ENCODE data around the gene TENT5C. TPM values are rescaled to one million over a fixed set of nuclear protein-coding genes. Genes with fewer than 3 reads are reported as not detected.

Gene TENT5C
- total RNA-seq, 1 experiment from 2014 or later: 1.1 TPM

DNA sequence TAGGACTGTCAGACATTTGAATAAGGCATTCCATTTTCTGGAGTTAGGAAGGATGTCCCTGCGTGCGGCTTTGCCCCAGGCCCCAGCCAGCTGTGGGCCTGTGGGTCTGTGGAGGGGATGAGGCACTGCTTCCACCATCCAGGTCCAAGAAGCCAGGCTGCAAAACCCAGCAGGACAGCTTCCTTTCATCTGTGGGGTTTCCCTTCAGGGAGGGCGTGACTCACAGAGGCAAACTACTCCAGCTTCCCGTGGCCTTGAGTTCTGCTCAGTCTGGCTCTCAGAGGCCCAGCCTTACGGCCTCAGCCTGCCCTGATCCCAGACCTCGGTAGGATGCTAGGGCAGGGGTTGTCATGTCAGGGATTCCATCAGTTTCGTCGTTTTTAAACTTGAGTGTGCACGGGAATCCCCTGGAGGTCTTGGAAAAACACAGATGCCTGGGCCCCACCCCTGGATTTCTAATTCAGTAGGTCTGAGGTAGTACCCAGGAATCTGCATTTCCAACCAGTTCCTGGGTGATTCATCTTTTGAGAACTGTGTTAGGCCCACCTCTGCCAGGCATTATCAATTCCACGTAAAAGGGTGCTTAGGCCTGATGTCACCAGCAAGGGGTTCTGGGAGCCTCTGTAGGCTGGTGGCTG, 32.3 kb upstream of the TENT5C start:
- DNase-seq (ENCODE audit: low spot score): no peak

DNA sequence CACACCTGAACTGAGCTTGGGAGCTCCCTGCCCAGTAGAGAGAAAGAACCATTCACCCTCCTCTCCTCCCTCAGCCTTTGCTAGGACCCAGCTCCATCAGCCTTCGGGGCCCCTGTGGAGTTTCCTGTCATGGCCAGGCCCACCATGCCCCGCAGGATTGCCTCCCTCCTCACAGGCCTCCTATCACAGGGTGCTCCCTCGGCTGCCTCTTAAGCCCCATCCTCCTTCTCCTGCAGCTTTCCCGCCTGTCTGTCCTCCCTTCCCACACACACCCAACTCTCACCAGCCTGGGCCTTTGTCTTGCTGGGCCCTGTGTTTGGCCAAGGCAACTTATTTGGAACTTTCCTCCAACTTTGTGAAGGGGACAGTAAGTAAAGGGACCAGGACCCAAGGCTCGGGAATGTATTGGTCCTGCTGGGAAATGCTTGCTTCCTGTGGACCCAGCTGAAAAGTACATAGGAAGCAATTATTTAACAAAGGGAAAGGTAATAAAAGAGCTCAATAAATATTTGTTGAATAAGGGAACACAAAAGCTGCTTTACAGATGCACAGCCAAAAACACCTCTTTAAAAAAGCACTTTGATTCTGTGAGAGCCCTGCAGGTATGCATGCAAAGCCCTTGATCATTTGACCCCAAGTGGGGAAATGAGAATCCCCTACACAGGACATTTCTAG, 31.6 kb upstream of the TENT5C start:
- DNase-seq (ENCODE audit: low spot score): no peak

DNA sequence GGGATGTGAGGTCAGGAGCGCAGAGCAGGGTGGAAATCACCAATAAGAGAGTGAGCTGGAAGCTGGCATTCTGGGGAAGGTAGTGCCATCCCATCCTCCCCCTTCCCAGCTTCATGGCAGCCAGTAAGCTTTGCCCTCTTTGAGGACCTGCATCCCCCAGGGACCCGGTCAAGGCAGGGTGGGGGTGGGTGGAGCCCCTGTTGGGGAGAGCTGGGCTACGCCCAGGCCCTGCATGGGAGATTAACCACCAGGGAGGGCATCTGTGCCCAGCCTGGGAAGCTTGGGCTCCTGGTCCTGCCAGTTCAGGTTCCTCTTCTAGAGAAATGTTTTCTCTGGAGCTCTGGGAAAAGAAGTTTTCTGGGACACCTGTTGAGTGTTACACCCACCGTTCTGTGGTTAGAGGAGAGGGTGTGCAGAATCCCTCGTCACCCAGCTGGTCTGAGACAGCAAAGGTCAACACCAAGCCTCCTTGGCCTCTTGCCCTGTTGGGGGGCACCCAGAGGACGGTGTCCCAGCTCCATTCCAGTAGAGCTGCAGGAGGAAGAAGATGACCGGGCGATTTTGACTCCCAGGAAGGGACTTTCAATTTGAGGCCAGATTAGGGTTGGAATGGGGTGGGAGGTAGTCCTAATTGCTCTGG, 30.1 kb upstream of the TENT5C start:
- no peak for DNase-seq (ENCODE audit: low spot score)

DNA sequence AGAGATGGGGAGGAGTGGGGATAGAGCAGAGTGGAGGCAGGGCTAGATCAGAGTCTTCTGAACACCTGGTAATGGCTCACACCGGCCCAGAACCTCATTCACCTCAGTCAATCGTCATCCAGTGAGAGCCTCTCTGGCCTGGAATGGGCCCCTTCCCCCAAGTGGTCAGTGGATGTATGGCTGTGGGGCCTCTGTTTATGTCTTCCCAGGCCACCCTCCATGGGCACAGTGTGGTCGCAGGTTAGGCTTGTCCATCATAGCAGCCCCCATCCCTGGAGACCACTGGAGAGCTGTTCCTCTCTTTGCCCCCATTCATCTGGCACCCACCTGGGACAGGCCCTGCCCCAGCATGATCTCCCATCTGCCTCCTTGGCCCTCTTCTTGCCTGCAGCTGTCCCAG, 29.6 kb upstream of the TENT5C start:
- no peak for DNase-seq (ENCODE audit: low spot score)

DNA sequence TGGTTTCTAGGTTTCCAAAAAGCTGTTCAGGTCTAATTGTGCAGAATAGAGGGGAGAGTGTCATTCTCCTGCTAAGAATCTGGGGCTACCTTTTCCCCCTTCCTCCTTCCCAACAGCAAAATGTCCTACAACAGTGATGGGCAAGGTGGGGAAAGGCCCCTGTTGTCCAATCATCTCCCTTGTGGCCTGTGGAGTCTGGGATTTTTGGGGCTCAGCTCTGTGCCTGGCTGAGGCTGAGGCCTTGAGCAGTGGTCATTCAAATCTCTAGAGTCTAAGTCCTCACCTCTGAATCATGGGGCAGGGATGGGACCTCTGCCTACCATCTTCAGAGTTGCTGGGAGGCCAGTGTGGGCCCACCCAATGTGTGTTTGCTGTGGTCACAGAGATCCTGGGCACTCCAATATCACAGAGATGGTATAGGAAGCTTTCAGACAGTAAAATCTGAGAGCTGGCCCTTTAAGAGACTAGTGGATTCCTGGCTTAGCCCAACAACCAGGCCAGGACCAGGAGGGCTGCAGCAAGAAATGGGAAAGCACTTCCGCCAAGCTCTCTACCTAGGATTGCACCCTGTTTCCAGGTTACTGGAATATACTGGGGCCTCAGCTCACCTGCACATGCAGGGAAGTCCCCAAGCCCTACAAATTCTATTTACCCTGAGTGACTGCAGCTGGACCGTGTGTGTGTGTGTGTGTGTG, 28.5 kb upstream of the TENT5C start:
- DNase-seq (ENCODE audit: low spot score): no peak

DNA sequence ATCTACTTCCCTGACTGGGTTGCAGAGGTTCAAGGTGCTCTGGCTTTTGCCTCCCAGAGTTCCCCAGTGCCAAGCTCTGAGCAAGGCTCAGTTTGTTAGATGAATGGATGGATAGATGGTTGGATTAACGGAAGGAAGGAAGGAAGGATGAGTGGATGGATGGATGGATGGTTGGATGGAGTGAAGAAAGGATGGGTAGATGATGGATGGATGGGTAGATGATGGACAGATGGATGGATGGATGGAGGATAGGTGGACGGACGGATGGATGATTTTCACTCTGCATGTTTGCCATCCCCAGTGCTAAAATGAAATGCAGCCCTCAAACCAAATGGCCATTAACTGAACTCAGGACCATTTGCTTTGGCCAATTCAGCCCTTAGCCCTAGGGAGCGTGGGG, 27.4 kb upstream of the TENT5C start:
- no peak for DNase-seq (ENCODE audit: low spot score)

DNA sequence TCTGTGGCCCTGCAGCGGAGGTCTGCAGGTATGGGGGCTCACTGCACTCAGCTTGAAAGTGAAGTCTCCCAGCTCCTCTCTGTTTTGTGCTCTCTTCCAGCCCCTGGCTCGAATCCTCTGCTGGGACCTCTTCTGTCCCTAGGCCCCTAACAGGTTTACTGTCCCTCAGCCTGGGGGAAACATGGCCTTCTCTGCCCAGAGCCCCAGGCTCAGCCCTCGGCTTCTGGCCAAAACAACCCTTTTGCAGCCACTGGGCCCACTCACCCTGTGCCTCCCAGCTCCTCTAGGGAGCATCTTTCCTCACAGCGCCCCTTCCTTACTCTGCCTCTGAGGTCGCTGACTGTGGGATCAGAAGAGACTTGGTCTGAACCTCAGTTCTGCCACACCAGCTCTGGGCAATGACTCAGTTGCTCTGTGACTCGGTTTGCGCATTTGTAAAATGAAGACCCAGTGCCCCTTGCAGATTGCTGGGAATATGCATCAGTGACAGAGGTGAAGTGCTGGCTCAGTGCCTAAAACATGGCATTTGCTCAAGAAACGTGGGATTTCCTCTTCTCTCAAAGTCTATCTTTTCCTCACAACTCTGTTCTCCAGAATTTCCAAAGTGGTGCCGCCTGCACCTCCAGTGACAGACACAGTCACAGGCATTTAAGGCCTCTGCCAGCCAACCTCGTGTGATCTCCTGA, 26.5 kb upstream of the TENT5C start:
- DNase-seq (ENCODE audit: low spot score): no peak

DNA sequence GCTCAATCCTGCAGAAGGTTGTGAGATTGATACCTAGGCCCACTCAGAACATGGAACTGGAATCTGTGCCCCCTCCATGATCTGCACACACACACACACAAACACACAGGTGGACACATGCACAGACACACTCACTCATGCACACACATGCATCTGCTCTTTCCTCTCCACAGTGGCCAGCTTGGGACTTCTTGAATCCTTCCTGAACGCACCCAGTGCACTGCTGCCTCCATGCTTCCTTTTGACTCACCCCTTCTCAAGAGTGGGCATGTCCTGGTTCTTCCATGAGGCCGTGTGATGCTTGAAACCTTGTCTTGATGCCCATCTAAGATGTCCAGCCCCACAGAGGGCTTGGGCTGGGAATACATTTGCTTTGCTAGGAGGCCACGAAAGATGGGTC, 25.4 kb upstream of the TENT5C start:
- no peak for DNase-seq (ENCODE audit: low spot score)

DNA sequence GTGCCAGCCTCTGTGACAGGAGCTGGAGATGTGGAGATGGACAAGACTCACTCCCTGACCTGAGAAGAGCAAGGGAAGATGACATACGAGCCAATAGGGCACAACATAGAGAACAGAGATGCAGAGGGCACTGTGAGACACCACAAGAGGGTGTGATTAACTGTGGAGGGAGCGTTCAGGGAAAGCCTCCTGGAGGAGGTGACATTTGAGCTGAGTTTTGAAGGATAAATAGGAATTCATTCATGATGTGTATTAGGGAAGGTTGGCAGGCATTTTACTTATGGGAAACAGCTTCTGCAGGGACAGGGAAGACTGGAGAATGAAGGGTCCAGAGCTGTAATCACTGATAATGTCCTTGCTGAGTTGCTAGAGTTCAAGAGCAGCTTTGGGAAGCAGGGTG, 25.0 kb upstream of the TENT5C start:
- no peak for DNase-seq (ENCODE audit: low spot score)

DNA sequence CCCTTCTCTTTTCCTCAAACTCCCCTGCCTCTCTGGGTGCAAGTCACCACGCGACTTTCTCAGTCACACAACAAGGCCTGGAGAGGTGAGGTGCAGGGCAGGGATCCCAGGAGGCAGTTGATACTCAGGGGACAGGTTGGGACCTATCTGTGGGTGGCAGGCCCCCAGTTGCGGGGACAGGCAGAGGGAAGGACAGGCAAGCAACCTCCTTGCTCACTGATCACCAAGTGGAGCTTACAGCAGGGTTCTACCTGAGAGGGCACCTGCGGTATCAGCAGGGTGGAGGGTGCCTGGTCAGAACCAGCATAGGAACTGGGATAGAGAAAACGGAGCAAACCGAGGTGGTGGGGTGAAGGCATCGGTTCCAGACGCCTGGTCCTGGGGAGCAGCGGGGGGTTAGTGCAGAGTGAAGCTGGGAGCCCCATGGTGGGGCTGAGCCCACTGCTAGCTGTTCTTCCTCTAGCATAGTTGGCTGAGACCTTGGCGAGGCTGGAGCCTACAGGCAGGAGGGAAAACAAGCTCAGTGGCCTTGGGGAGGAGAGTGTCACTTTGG, 24.4 kb upstream of the TENT5C start:
- no peak for DNase-seq (ENCODE audit: low spot score)

DNA sequence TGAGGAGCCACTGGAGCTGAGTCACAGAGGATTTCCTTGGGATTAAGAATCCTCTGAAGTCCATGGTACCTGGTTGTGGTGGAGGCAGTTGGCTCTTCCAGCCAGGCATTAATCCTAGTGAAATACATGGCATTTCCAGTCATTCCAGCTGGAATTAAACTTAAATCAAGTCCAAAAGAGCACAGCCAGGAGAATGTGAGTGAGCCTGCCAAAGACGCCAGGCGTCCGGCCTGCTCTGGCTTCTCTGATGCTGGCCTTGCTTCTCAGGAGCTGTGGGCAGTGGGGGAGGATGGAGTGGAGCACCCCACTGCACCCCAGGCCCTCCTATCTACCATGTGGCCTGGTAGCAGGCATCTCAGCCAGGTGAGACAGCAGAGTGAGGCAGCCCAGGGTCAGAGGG, 23.4 kb upstream of the TENT5C start:
- no peak for DNase-seq (ENCODE audit: low spot score)

DNA sequence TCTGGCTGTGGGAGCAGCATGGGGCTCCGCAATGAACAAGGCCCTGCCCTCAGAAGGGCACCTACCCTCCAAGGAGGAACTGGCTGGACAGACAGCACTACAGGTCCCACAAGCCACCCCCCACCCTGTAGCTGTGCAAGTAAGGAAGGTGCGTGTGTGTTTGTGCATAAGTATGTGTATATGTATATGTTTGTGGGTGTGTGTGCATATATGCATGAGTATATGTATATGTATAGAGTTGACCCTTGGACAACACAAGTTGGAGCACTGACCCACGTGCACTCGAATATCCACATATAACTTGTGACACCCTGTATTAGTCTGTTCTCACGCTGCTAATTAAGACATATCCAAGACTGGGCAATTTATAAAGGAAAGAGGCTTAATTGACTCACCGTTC, 22.6 kb upstream of the TENT5C start:
- DNase-seq (ENCODE audit: low spot score): no peak

DNA sequence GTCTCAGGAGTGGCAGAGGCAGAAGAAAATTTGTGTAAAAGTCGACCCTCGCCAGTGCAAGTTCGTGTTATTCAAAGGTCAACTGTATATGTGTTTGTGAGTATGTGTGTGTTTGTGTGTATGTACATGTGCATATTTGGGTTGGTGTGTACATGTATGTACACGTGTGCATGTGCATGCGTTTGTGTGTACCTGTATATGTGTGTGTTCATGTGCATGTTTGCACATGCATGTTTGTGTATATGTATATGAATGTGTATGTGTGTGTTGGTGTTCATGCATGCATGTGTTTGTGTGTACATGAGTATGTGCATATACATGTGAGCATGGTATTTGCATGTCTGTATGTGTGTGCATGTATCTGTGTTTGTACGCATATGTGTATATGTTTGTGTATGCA, 21.7 kb upstream of the TENT5C start:
- no peak for DNase-seq (ENCODE audit: low spot score)

DNA sequence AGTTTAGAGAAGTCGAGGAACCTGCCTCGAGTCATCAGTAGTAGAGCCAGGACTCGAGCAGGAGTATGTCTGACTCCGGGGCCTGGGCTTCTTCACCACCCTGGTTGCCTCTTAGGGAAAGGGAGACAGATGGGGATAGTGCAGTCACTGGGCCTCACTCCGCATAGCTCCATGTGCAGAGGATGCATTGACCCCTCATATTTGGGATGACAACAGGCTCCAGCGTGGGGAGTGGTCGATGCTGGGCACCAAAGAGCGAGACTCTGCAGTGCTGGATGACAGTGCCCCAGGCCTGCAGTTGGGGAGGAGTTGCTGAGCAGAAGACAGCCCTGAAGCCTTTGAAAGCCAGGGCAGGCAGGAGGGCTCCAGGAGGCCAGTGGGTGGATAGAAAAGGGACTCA, 20.8 kb upstream of the TENT5C start:
- no peak for DNase-seq (ENCODE audit: low spot score)

DNA sequence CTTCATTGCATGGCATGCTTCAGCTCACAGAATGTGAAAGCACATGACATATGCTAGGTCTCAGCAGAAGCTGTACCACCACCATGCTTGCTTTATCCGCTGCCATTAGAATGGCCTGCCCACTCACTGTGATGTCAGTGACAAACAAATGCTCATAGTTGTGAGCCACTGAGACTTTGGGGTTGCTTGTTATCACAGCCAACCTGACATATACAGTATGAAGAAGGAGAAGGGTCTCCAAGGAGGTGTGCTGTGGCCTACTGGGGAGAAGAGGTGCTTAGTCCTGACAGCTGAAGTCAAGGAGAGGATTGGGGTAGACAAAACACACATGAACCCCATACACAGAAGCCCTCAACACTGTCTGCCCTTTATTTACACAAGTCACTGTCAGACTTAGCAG, 19.5 kb upstream of the TENT5C start:
- DNase-seq (ENCODE audit: low spot score): no peak

DNA sequence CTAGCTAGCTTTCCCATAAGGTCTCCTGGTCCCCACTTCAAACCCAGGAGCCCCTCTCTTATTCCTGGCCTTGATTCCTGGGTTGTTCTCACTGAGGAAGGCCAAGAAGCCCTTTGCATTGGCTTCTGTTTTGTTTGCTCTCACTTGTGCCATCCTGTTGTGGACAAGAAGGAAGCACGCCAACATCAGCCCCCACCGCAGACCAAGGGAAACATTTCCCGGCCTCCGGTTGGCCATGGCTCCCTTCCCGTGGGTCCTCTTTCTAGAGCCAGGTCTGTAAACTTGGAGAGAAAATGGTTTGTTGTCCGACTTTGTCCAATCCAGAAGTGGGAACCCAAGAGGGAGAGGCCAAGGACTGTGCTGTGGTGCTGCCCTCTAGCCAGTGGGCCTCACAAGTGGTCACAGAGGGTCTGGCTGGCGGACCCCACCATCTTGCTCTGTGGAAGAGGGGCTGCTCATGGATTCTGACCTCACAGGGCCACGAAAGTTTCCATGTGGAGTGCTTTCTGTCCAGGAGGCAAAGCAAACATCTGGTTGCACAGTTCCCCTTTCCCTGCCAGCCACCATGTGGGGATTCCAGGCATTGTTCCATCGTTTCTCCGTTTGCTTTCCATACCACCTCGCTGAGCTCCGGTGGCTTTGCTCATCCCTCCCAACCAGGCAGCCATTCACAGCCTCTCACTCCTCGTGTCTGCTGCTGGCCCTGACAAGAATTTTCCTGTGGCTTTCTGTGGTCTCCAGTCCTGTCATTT, 18.9 kb upstream of the TENT5C start:
- DNase-seq (ENCODE audit: low spot score): no peak

DNA sequence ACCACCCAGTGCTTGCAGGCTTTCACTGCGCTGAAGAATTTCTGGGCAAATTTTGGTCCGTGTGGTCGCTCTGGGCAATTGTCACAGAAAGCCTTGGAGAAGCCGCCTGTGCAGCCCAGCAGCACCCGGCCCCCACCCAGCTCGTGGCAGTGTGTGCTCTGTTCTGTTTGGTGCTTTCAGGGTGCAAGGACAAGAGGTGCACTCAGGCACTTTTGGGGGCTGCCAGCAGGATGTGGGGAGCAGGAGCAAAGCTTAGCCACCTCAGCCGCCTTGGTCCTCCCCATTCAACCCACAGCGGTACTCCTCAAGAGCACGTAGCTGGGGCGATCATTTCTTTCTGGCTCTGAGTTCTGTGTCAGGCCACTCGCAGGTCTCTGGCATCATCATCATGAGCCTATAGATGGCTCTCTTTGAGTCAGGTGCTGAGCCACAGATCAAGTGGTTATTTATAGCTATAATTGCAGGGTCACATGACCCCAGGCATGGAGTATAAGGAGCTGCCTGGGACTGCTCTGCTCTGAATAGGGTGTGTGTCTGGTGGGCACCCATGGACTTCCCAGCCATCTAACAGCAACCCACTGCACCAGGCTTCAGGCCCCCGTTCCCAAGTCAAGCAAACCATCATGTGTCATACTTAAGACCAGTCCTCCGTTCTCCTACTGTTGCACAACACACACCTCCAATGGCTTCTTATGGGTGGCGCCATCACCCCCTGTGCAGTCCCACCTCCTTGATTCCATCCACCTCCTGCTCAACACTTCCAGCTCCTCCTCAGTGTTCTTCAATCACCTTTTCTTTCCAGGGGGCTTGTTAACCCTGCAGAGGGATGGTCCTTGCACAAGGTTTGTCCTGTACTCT, 18.1 kb upstream of the TENT5C start:
- no peak for DNase-seq (ENCODE audit: low spot score)

DNA sequence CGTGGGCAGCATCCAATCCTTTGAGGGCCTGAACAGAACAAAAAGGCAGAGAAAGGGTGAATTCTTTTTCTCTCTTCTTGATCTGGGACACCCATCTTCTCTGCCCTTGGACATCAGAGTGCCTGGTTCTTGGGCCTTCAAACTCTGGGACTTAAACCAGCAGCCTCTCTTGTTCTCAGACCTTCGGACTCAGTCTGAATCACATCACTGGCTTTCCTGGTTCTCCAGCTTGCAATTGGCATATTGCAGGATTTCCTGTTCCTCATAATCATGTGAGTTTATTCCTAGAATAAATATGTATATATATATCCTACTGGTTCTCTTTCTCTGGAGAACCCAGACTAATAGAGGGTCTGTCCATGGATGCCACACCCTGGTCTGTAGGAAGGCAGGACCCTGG, 16.3 kb upstream of the TENT5C start:
- DNase-seq (ENCODE audit: low spot score): no peak

DNA sequence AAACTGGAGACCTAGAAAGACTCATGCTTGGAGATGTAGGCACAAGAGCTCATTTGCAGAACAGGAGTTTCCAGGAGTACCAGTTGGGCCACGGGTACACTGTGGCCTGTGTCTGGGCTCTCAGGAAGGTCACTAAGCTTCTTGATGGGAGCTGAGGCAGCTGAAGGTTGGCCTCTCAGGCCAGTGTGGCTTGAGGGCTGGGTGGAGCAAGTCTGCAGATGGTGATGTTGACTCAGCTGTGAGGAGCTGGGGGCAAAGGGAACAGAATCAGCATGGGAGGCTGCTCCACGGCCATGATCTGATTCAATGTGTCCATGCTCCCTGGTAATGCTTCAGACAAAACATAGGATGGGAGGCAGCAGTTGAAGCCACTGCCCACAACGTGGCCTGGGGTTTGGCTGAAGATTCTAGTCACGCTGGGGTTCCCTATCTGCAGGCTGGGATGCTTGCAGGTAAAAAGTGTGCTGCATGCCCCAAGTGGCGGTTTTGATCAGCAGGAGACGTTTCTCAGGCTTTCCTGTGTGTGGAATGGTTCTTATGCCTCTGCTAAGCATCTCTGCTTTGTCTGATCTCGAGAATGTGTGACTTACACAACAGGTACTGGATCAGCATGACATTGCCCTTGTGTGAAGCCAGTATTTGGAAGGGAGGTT, 15.4 kb upstream of the TENT5C start:
- no peak for DNase-seq (ENCODE audit: low spot score)

DNA sequence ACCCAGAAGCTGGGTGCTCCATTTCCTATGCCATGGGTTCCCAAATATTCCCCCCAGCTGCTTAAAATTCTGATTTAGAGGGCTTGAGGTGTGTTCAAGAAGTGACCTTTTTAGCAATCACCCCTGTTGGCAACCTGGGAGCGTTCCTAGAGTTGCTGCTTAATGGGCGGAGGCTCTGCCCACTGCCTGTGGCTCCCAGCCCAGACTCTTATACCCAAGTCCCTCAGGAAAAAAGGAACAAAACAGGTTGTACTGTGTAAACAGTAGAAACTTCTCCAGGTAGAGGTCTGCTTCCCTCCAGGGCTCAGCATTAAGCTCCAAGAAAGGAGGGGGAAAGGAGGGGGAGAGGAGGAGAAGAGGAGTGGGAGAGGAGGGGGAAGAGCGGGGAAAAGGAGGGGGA, 14.6 kb upstream of the TENT5C start:
- DNase-seq (ENCODE audit: low spot score): no peak
